ENCODE results near the gene INMT. TPM values are rescaled to one million over a fixed set of nuclear protein-coding genes. Genes with fewer than 3 reads are reported as not detected.

Gene INMT
- total and polyA plus RNA-seq, 2 of the 8 experiments (the other 6 are each of a cell fraction or from before 2014, with no cell fraction given): 0.60 to 0.94 TPM

- H4K91ac ChIP-seq (replicated peaks; ENCODE audit: insufficient read length, low read length): no peak overlapping the region
- H3K27ac ChIP-seq (ENCODE audit: low read depth, low read length): no peak overlapping the region
- H3K56ac ChIP-seq (replicated peaks; ENCODE audit: insufficient read length, low read depth, low read length): no peak overlapping the region
- H3K4me3 ChIP-seq (ENCODE audit: extremely low read depth in 1 of 4, insufficient read depth in 2 of 4, low read depth in 3 of 4, low read length in 4 of 4): no peak overlapping the region
- POLR2A ChIA-PET (ENCODE audit: partially characterized antibody): no interaction called here
- H3K9ac ChIP-seq (replicated peaks in 1 of 4; ENCODE audit: extremely low read depth in 1 of 4, low read depth in 3 of 4, low read length in 3 of 4): no peak overlapping the region
- no peaks in the 10 kb centered on the region for H3K36me3 ChIP-seq (ENCODE audit: control insufficient read depth in 2 of 4, insufficient read depth in 4 of 4, low read length in 3 of 4)
- H2BK15ac ChIP-seq (ENCODE audit: low read length): no peak overlapping the region
- H3K4me1 ChIP-seq (replicated peaks in 1 of 4; ENCODE audit: control insufficient read depth in 3 of 4, insufficient read depth in 4 of 4, low read length in 3 of 4): no peaks in the 10 kb centered on the region
- no peaks in the 10 kb centered on the region for H3K27me3 ChIP-seq (replicated peaks in 1 of 4; ENCODE audit: control insufficient read depth in 3 of 4, extremely low read depth in 1 of 4, insufficient read depth in 3 of 4, low read length in 3 of 4)
- no peaks in the 10 kb centered on the region for H3K79me1 ChIP-seq (ENCODE audit: low read depth, low read length)
- FAIRE-seq (no peak), DNase-seq (ENCODE audit: low read depth in 1 of 2, low spot score in 2 of 2) (no peak)
- no peak overlapping the region for H3K18ac ChIP-seq (ENCODE audit: extremely low read depth, low read length)
- H3K14ac ChIP-seq (ENCODE audit: insufficient read length): no peak overlapping the region
- no peak overlapping the region for H3K4me2 ChIP-seq (ENCODE audit: insufficient read depth in 1 of 2, low read depth in 2 of 2, low read length in 2 of 2)
- H3K9me3 ChIP-seq (ENCODE audit: insufficient read depth in 2 of 2, low read depth in 1 of 2, low read length in 1 of 2): peaks cover 0 to 3% of the 10 kb centered on the region in 2 experiments; a peak in 1 of 4 replicates
- no peaks in the 10 kb centered on the region for H3K79me2 ChIP-seq (ENCODE audit: control insufficient read depth in 1 of 2, insufficient read depth in 2 of 2, low read length in 2 of 2)
- H2AK5ac ChIP-seq (ENCODE audit: low read depth, low read length): no peak overlapping the region
- 87% methylated on average over 3 of the region's 3 CpGs; no CpG with 5 or more reads in 1 of the 2 experiments for WGBS, 2 experiments (ENCODE audit: extremely low coverage in 1 of 2, insufficient coverage in 1 of 2, insufficient read length in 1 of 2, insufficient replicate concordance in 2 of 2, low coverage in 1 of 2, low lambda C conversion rate in 2 of 2, missing lambda C conversion rate in 1 of 2)
- CTCF ChIA-PET (ENCODE audit: partially characterized antibody): interaction anchor here (0.9 to 4.1 kb wide), 10 partner anchors 12 to 281 kb away, joined by 3 to 19 read pairs (median 4); no protein-coding TSS in a partner anchor
- H2AFZ ChIP-seq (ENCODE audit: low read length): no peak overlapping the region
- H3K23me2 ChIP-seq (ENCODE audit: low read depth, low read length): peaks cover 4% of the 10 kb centered on the region; the same call in 1 of the 2 replicates
- H2BK12ac ChIP-seq (ENCODE audit: low read depth, low read length): no peak overlapping the region
- peaks cover 0 to 2% of the 10 kb centered on the region in 2 experiments for H4K20me1 ChIP-seq (replicated peaks in 1 of 2; ENCODE audit: control insufficient read depth in 1 of 2, insufficient read depth in 2 of 2, low read length in 2 of 2)
- no peak overlapping the region for H3K4ac ChIP-seq (replicated peaks; ENCODE audit: insufficient read length, low read depth, low read length)
- no peak overlapping the region for H2BK5ac ChIP-seq (ENCODE audit: low read depth, low read length)
- no peak overlapping the region for H4K5ac ChIP-seq (ENCODE audit: insufficient read length, low read depth, low read length)
- H2BK20ac ChIP-seq (ENCODE audit: low read length): no peak overlapping the region
- no peak overlapping the region for H2BK120ac ChIP-seq (replicated peaks; ENCODE audit: low read depth, low read length)
- H4K8ac ChIP-seq (ENCODE audit: extremely low read depth, insufficient read depth, low read length): no peak overlapping the region
- no peak overlapping the region for H3K23ac ChIP-seq (ENCODE audit: insufficient read length)
- no peak for TF ChIP-seq CREB1 (IDR thresholded peaks at IDR 0.05)
- TF ChIP-seq POLR2AphosphoS5 (IDR thresholded peaks at IDR 0.05; ENCODE audit: low read depth, low read length): no peak
- no peak for TF ChIP-seq CTBP2 (IDR thresholded peaks at IDR 0.05; ENCODE audit: borderline replicate concordance, insufficient read depth, insufficient read length, low read length)
- TF ChIP-seq GABPA (IDR thresholded peaks at IDR 0.05; ENCODE audit: borderline replicate concordance, insufficient read depth, low read length): no peak
- TF ChIP-seq KDM4A (IDR thresholded peaks at IDR 0.05; ENCODE audit: low read depth, low read length, severe bottlenecking): no peak
- no peak for TF ChIP-seq RBBP5 (IDR thresholded peaks at IDR 0.05; ENCODE audit: borderline replicate concordance, low read depth, low read length)
- TF ChIP-seq POLR2A (IDR thresholded peaks at IDR 0.05; ENCODE audit: control extremely low read depth in 1 of 2, low read depth in 2 of 2, low read length in 2 of 2): no peak
- TF ChIP-seq BACH1 (IDR thresholded peaks at IDR 0.05; ENCODE audit: low read length): no peak
- no peak for TF ChIP-seq TBP (IDR thresholded peaks at IDR 0.05; ENCODE audit: low read depth, low read length)
- no peak for TF ChIP-seq HDAC6 (IDR thresholded peaks at IDR 0.05; ENCODE audit: low read depth, low read length)
- no peak for TF ChIP-seq CBX5 (IDR thresholded peaks at IDR 0.05; ENCODE audit: low read depth, low read length)
- no peak for TF ChIP-seq SIN3A (conservative IDR thresholded peaks at IDR 0.05 in 1 of 2, IDR thresholded peaks at IDR 0.05 in 1 of 2; ENCODE audit: low read depth in 1 of 2, low read length in 2 of 2)
- TF ChIP-seq FOSL1 (IDR thresholded peaks at IDR 0.05; ENCODE audit: insufficient read depth, low read depth, low read length): no peak
Measured at GRCh38 chr7:30804078-30804661, 52.2 kb downstream of the INMT start.
